NCI-H128 (cell line): ENCODE data around the gene ENKUR.

ENCODE experiments used
- DNase-seq: peaks from one replicate; lab custom pipeline; 2025; ENCODE audit not compliant: unreplicated experiment; lab: John Stamatoyannopoulos, UW

The ENKUR gene

GRCh38 chr10:24950439-24950838 lies 65.5 kb downstream of the ENKUR start:
- no peak for DNase-seq

- no peak for DNase-seq
Measured at GRCh38 chr10:24949616-24950015, 66.3 kb downstream of the ENKUR start.

GRCh38 chr10:24947304-24948097 lies 68.5 kb downstream of the ENKUR start:
- DNase-seq: no peak

- DNase-seq: no peak
Measured at GRCh38 chr10:24944512-24945255, 71.3 kb downstream of the ENKUR start.

- DNase-seq: no peak
Measured at GRCh38 chr10:24938525-24938924, 77.4 kb downstream of the ENKUR start.

GRCh38 chr10:24938076-24938475 lies 77.9 kb downstream of the ENKUR start:
- no peak for DNase-seq

GRCh38 chr10:24935504-24936292 lies 80.3 kb downstream of the ENKUR start:
- DNase-seq: no peak
